GM12873 (cell line): Measurements from ENCODE around the gene TAPT1.

Experiments
- TF ChIP-seq, protein P1 (sequence below): IDR thresholded peaks from 2 replicates; pipeline ENCODE4 v1.5.1; 2012; ENCODE audit warnings: low read depth, mild to moderate bottlenecking, moderate library complexity, low read length, control low read depth; ENCODE audit not compliant: insufficient read depth; ENCODE audit errors: missing control alignments

Gene TAPT1

DNA sequence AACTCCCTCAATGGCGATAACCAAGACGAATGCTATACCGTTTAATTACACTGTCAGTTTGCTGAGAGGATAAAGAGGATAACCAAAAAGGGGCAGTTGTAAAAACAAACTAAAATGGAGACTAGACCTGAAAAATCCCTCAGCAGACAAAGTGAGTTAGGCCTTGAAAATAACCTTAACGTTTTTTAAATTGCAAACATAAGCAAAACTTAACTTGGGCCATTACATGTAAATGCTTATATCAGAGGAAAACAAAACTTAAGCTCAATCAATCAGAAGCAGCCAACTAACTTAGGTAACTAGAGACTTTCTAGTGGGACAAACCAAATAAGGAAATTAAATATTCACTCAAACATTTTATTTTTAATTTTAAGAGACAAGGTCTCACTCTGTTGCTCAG lies 17.0 kb upstream of the TAPT1 start:
- TF ChIP-seq, protein P1, sequence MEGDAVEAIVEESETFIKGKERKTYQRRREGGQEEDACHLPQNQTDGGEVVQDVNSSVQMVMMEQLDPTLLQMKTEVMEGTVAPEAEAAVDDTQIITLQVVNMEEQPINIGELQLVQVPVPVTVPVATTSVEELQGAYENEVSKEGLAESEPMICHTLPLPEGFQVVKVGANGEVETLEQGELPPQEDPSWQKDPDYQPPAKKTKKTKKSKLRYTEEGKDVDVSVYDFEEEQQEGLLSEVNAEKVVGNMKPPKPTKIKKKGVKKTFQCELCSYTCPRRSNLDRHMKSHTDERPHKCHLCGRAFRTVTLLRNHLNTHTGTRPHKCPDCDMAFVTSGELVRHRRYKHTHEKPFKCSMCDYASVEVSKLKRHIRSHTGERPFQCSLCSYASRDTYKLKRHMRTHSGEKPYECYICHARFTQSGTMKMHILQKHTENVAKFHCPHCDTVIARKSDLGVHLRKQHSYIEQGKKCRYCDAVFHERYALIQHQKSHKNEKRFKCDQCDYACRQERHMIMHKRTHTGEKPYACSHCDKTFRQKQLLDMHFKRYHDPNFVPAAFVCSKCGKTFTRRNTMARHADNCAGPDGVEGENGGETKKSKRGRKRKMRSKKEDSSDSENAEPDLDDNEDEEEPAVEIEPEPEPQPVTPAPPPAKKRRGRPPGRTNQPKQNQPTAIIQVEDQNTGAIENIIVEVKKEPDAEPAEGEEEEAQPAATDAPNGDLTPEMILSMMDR, result no peak

DNA sequence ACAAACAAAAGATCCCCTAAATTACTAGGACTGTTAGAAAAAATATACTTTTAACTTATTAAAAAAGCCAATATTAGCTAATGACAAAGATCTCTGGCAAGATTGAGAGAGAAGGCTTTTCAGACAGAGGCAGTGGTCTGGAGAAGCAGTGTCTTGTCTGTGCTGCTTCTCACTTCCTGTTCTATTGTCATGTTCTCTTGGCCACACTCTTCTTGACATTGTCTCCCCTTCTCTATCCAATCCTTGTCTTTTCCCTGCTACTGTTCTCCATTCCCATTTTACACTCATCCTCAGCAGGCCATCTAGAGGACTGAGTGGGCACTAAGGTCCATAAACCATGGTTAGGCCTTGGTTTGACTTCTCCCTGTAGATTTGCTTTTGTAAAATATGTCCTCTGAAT lies 14.0 kb upstream of the TAPT1 start:
- TF ChIP-seq, protein P1, result no peak

DNA sequence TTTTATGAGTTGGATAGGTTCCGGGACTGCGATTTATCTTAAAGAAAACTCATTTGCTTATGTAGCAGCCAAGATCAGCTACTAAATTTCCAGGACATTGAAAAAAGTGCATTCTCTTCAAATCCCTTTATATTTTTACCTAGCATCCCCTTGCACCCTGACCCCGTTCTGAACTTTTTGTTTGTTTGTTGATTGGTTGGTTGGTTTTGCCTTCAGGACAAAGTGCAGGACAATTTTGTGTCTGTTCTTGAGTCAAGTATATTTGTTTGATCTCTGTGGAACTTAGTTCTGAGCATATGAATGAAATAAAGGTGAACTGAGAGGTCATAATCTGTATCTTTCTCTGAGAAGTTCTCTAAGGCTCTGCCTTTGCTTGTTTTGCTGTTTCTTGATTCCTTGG lies 12.8 kb upstream of the TAPT1 start:
- TF ChIP-seq, protein P1, result no peak

DNA sequence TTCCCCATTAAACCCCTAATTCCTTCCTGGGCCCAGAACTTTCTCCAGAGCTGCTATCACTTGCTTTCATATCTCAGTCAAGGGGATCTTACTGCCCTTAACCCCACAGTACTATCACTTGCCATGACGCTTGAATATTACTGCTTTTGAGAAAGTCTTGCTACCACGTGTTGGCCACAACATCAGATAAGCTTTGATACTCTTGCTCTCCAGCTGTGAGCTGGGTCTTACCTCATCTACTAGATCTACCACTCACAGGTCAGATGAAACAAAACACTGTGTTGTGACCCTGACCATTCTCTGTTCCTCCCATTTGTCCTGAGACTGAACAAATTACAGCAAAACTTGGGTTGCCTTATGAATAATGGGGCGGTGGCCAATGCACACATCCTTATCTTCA lies 12.1 kb upstream of the TAPT1 start:
- TF ChIP-seq, protein P1, result no peak

DNA sequence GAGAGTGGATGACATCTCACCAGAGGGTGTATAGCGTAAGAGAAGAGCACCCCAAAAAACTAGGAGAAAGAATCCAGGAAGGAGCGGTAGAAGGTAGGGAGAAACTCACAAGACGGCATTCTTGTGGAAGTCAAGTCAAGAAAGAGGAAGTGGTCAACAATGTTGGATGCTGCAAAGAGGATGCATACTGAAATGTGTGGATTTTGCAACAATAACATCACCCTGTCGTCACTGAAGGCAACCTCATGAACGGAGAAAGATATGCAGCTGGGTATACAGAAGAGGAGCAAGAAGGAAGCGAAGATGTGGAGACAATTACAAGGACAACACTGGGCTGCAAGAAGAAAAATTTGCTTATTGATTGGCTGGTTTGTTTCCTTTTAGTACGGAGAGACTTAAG lies 11.4 kb upstream of the TAPT1 start:
- TF ChIP-seq, protein P1, result no peak

DNA sequence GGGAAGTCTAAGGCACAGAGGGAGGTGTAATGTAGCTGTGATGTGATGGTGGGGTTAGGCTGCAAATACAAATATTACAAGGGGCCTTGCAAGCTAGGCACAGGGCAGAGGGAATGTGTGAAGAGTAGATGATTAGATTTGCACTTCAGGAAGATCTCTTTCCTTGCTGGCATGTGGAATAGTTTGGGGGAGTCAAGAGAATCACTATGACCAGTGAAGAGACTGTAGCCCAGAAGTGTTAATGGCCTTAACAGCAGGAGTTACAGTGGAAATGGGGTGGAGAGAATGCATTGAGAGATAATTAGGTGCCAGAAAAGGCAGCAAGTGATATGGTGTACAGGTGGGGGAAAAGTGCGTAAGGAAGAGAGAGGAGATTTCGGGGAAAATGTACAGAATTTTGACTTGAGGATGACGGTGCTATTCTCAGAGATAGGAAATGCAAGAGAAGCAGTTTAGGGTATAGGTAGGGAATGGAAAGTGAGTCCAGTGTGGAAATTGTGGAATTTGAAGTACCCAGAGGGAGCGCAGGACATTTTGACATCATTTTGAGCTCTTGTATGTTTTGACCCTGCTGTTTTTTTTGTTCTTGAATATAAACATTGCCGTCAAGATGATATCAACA lies 10.2 kb upstream of the TAPT1 start:
- TF ChIP-seq, protein P1, result no peak

DNA sequence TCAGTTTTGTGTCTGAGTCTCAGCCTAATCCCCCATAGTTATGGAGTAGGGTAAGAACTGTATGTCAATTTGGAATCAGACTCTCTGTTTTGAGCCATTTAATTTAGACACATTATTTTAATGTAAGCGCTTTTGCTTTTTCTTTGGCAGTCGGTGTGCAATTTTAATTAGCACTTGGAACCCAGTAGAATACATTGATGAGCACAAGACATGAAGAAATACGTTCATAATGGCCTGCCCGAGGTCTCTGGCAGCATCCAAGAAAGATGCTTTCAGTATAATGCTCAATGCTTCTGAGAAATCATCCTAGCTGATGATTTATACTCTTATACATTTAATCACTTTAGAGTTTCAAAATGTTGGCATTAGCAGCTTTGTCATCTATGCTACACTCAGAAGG lies 8.9 kb upstream of the TAPT1 start:
- TF ChIP-seq, protein P1, result no peak
